Measurements from ENCODE around the gene MTHFD1L.

- TF ChIP-seq CTCF (conservative IDR thresholded peaks at IDR 0.05; ENCODE audit: low read length) (no peak), EZH2phosphoT487 (IDR thresholded peaks at IDR 0.05; ENCODE audit: borderline replicate concordance) (no peak)
Measured at GRCh38 chr6:150826788-150827187, 38.7 kb upstream of the MTHFD1L start.
